Uterus (tissue), 4 donors: ENCODE results near the gene KHDRBS2. TPM values are rescaled to one million over a fixed set of nuclear protein-coding genes. Genes with fewer than 3 reads are reported as not detected.
"Not testable (repeated sequence)": the region's sequence is repeated elsewhere in the genome, so short reads cannot be mapped to it uniquely, and the experiment has no call there.

ENCODE experiments used
- DNase-seq, 2 donors: peaks; one replicate each; pipeline ENCODE4 v3.0.0-alpha.2; 2019 to 2020
- H3K27ac ChIP-seq, 2 donors: fragments of 200-600 bp; sonication (generic); 1 replicate in 1 of 2; 2 replicates in 1 of 2; pipeline ENCODE4 v1.5.1; 2016 to 2018
- H3K27me3 ChIP-seq, 2 donors: fragments of 200-600 bp; sonication (generic); one replicate each; pipeline ENCODE4 v1.5.1; 2018 to 2019; ENCODE audit warnings: control low read depth in 1 of 2
- H3K36me3 ChIP-seq, 2 donors: fragments of 200-600 bp; sonication (generic); one replicate each; pipeline ENCODE4 v1.5.1; 2019; ENCODE audit warnings: control low read depth in 1 of 2
- H3K4me1 ChIP-seq, 2 donors: fragments of 200-600 bp; sonication (generic); one replicate each; pipeline ENCODE4 v1.5.1; 2018 to 2019; ENCODE audit warnings: control low read depth in 1 of 2
- H3K4me3 ChIP-seq, 2 donors: fragments of 200-600 bp; sonication (generic); 1 replicate in 1 of 2; 2 replicates in 1 of 2; pipeline ENCODE4 v1.5.1; 2018 to 2019; ENCODE audit warnings: mild to moderate bottlenecking in 1 of 2
- H3K9me3 ChIP-seq, 2 donors: fragments of 200-600 bp; sonication (generic); one replicate each; pipeline ENCODE4 v1.5.1; 2019; ENCODE audit warnings: control low read depth in 1 of 2
- POLR2A ChIP-seq, 2 donors: fragments of 450-650 bp; IDR thresholded peaks; one replicate each; pipeline ENCODE4 v1.6.1; 2016; ENCODE audit warnings: antibody characterized with exemption in 2 of 2, mild to moderate bottlenecking in 1 of 2, moderate library complexity in 1 of 2
- intact Hi-C: fragments of 100-400 bp; cut with DNase I; formaldehyde crosslinking; loops from one replicate; pipeline ENCODE4 v1.15.1; 2023; ENCODE audit warnings: low total_unique reads
- total RNA-seq, 4 donors: library from RNA; depleted of rRNA in 3 of 4; stranded (reverse); fragments of >200 nt in 3 of 4; gene quantifications; one replicate each; pipeline versions ENCODE4 v1.1.0 to v1.2.4, GENCODE V29; 2014 to 2023
- TF ChIP-seq, protein P1 (sequence below), 4 experiments: fragments of 200-600 bp in 2 of 4; fragments of 450-650 bp in 2 of 4; sonication (generic) in 2 of 4; IDR thresholded peaks; one replicate each; pipeline ENCODE4 v1.5.1; 2016 to 2019; ENCODE audit warnings: antibody characterized with exemption in 4 of 4, mild to moderate bottlenecking in 2 of 4, moderate library complexity in 1 of 4
- donor health status: DM: yes; HTN: yes; CAD: no.

The KHDRBS2 gene
- total RNA-seq, 4 donors from 2014 or later: 0.55 to 7.3 TPM; not detected in 2

DNA sequence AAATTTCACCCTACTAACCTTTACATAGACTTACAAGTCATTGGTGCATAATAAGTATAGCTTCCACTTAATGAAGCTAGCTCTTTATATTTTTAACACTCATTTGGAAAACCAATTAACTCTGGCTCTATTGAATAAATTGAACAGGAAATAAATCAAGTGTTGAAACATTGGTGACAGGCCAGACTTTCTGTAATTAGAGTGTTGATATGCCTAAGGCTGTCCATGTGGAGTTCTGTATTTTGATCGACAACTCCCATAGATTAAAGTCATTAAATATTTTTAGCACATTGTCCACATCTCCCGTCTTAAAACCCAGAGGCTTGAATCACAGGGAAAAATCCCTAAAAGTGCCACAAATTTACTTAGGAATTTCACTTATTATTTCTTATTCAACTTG is 468.3 kb downstream of the KHDRBS2 start:
- intact Hi-C loops: no loop called here
- H3K4me1 ChIP-seq: no peaks in the 10 kb centered on the region
- H3K36me3 ChIP-seq: no peaks in the 10 kb centered on the region
- H3K27ac ChIP-seq: no peak overlapping the region
- no peaks in the 10 kb centered on the region for H3K27me3 ChIP-seq
- no peak for TF ChIP-seq POLR2A (IDR thresholded peaks at IDR 0.05)
- TF ChIP-seq, protein P1, sequence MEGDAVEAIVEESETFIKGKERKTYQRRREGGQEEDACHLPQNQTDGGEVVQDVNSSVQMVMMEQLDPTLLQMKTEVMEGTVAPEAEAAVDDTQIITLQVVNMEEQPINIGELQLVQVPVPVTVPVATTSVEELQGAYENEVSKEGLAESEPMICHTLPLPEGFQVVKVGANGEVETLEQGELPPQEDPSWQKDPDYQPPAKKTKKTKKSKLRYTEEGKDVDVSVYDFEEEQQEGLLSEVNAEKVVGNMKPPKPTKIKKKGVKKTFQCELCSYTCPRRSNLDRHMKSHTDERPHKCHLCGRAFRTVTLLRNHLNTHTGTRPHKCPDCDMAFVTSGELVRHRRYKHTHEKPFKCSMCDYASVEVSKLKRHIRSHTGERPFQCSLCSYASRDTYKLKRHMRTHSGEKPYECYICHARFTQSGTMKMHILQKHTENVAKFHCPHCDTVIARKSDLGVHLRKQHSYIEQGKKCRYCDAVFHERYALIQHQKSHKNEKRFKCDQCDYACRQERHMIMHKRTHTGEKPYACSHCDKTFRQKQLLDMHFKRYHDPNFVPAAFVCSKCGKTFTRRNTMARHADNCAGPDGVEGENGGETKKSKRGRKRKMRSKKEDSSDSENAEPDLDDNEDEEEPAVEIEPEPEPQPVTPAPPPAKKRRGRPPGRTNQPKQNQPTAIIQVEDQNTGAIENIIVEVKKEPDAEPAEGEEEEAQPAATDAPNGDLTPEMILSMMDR (IDR thresholded peaks at IDR 0.05): no peak
- H3K9me3 ChIP-seq: no peaks in the 10 kb centered on the region
- no peak overlapping the region for H3K4me3 ChIP-seq
- no peak for DNase-seq

DNA sequence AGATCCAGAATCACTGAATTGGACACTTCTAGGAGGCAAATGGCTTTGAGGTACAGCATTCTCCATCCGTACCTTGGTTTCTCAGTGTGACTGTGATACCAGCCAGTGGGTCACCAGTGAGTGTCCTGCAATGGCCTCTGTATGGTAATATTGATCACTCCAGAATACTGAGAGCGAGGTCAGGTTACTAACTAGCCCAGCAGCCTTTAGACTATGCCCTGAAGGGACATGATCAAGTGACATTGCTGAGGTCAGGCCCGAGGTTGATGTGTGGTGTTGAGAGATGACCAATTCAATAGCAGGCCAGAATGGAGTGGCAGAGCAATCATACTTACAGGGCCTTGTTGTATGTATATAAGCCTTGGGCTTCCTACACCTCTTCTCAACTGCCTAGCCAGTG is 476.0 kb downstream of the KHDRBS2 start:
- intact Hi-C loops: no loop called here
- Histone ChIP-seq H3K36me3 (no peaks in the 10 kb centered on the region), H3K27ac (no peak overlapping the region), H3K4me3 (no peak overlapping the region), H3K9me3 (no peaks in the 10 kb centered on the region), H3K27me3 (no peaks in the 10 kb centered on the region), H3K4me1 (no peaks in the 10 kb centered on the region)
- TF ChIP-seq, protein P1 (IDR thresholded peaks at IDR 0.05): no peak
- no peak for TF ChIP-seq POLR2A (IDR thresholded peaks at IDR 0.05)
- no peak for DNase-seq

DNA sequence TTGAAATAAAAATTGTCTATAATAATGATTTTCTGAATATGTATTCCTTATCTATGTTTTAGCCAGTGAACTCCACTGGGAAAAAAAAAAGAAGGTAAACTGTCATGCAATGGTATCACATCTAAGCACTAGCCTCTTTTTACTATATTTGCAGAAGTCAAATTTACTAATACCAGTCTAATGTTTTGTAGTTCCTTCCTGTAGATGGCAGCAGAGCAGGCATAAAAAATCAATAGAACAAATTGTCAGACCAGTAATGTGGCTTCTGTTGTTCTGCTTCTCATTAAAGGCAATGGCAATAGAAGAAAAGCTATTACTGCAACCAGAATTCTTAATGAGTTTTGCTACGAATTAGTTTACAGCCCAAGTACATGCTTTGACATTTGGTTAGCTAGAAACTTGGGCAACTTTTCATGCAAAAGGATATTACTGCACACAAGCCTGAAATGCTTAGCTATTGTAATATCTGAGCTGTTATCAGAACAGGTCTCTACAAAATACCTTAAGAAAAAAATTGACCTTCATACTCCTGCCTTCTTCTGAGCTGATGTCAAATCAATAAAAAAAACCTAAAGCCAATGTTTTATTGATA is 476.9 kb downstream of the KHDRBS2 start:
- TF ChIP-seq POLR2A (IDR thresholded peaks at IDR 0.05): no peak
- TF ChIP-seq, protein P1 (IDR thresholded peaks at IDR 0.05): no peak
- Histone ChIP-seq H3K36me3 (no peaks in the 10 kb centered on the region), H3K4me1 (no peaks in the 10 kb centered on the region), H3K27me3 (no peaks in the 10 kb centered on the region), H3K27ac (no peak overlapping the region), H3K9me3 (no peaks in the 10 kb centered on the region), H3K4me3 (no peak overlapping the region)
- intact Hi-C loops: no loop called here
- DNase-seq: no peak

DNA sequence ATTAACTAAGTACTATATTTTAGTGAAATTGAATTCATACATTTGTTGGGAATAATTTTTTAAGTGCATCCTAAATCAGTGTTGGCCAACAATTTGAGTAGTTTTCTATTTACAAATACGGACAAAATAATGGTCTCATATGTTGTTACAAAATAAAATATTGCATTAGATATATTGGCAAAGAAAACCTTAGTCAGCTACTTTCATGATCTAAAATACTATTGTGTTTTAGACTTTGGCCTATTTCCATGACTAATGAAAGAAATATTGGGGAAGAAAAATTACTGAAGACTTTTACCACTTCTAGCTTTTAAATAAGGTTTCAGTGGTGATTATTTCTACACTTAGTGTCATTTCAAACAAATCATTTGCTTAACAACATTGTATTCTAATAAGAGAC is 498.0 kb downstream of the KHDRBS2 start:
- no peak for DNase-seq
- Histone ChIP-seq H3K36me3 (no peaks in the 10 kb centered on the region), H3K27ac (no peak overlapping the region), H3K4me1 (no peaks in the 10 kb centered on the region), H3K9me3 (no peaks in the 10 kb centered on the region), H3K27me3 (no peaks in the 10 kb centered on the region), H3K4me3 (no peak overlapping the region)
- no peak for TF ChIP-seq POLR2A (IDR thresholded peaks at IDR 0.05)
- TF ChIP-seq, protein P1 (IDR thresholded peaks at IDR 0.05): no peak
- intact Hi-C loops: no loop called here

DNA sequence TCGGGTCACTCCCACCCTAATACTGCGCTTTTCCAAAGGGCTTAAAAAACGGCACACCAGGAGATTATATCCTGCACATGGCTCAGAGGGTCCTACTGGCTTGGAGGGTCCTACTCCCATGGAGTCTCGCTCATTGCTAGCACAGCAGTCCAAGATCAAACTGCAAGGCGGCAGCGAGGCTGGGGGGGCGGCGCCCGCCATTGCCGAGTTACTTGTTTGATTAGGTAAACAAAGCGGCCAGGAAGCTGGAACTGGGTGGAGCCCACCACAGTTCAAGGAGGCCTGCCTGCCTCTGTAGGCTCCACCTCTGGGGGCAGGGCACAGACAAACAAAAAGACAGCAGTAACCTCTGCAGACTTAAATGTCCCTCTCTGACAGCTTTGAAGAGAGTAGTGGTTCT is 516.6 kb downstream of the KHDRBS2 start:
- H3K4me1 ChIP-seq, H3K36me3 ChIP-seq, H3K27ac ChIP-seq, H3K9me3 ChIP-seq, DNase-seq, H3K4me3 ChIP-seq, H3K27me3 ChIP-seq, intact Hi-C loops: not testable (repeated sequence)

DNA sequence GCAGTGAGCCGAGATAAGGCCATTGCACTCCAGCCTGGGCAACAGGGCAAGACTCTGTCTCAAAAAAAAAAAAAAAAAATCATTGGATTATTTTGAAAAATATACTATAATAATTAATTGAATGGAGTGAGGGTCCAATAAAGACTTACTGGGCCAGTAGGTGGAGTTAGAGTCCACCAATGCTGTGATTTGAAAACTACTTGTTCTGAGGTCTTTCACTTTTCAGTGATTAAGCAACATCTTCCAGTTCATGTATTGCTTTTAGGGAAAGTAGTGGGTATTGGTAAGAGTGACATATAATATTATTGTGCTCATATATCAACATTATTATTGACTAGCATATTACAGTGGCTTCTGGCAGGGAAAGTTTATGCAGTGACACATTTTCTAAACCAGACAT is 530.3 kb downstream of the KHDRBS2 start:
- intact Hi-C loops: no loop called here

More for the DNA sequence above, 530.3 kb downstream of the KHDRBS2 start:
- H3K27ac ChIP-seq: no peak overlapping the region
- no peak overlapping the region for H3K4me3 ChIP-seq
- no peaks in the 10 kb centered on the region for H3K27me3 ChIP-seq
- DNase-seq: no peak
- no peaks in the 10 kb centered on the region for H3K36me3 ChIP-seq
- no peaks in the 10 kb centered on the region for H3K9me3 ChIP-seq
- TF ChIP-seq, protein P1 (IDR thresholded peaks at IDR 0.05): no peak
- TF ChIP-seq POLR2A (IDR thresholded peaks at IDR 0.05): no peak
- H3K4me1 ChIP-seq: no peaks in the 10 kb centered on the region
